HL-60 (cell line): ENCODE results near the gene FUZ.

ENCODE experiments used
- GABPA ChIP-seq: IDR thresholded peaks from 2 replicates; pipeline ENCODE4 v1.6.1; 2012; ENCODE audit warnings: low read depth
- POLR2AphosphoS5 ChIP-seq: IDR thresholded peaks from 2 replicates; pipeline ENCODE4 v1.6.1; 2012; ENCODE audit warnings: low read depth
- SPI1 ChIP-seq: IDR thresholded peaks from 2 replicates; pipeline ENCODE4 v1.6.1; 2012; ENCODE audit warnings: low read depth, mild to moderate bottlenecking, borderline replicate concordance
- TF ChIP-seq, protein P1 (sequence below): IDR thresholded peaks from one replicate; pipeline ENCODE4 v1.5.1; 2011; ENCODE audit warnings: low read length, control low read depth, inconsistent platforms; ENCODE audit not compliant: insufficient read depth
- TF ChIP-seq, protein P2 (sequence below): IDR thresholded peaks from 2 replicates; pipeline ENCODE4 v1.6.1; 2012; ENCODE audit warnings: low read depth; ENCODE audit not compliant: insufficient replicate concordance

DNA sequence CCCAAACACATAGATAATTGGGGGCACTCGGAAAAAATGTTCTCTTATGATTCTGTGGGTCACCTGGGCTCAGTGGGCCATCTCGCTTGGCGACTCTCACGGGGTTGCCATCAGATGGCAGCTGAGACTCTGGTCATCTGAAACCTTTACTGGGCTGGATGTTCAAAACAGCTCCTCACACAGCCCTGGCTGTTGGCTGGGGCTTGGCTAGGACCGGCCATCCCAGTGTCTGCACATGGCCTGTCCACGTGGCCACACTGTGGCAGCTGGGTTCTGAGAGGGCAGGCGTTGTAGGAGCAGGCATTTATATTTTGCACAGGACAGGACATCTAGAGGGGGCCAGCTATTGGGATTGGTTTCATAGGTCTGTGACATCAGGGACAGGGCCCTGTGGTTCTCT, 20.5 kb upstream of the FUZ start:
- TF ChIP-seq, protein P1, sequence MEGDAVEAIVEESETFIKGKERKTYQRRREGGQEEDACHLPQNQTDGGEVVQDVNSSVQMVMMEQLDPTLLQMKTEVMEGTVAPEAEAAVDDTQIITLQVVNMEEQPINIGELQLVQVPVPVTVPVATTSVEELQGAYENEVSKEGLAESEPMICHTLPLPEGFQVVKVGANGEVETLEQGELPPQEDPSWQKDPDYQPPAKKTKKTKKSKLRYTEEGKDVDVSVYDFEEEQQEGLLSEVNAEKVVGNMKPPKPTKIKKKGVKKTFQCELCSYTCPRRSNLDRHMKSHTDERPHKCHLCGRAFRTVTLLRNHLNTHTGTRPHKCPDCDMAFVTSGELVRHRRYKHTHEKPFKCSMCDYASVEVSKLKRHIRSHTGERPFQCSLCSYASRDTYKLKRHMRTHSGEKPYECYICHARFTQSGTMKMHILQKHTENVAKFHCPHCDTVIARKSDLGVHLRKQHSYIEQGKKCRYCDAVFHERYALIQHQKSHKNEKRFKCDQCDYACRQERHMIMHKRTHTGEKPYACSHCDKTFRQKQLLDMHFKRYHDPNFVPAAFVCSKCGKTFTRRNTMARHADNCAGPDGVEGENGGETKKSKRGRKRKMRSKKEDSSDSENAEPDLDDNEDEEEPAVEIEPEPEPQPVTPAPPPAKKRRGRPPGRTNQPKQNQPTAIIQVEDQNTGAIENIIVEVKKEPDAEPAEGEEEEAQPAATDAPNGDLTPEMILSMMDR: no peak
- TF ChIP-seq POLR2AphosphoS5 (no peak), GABPA (no peak), SPI1 (no peak)
- TF ChIP-seq, protein P2, sequence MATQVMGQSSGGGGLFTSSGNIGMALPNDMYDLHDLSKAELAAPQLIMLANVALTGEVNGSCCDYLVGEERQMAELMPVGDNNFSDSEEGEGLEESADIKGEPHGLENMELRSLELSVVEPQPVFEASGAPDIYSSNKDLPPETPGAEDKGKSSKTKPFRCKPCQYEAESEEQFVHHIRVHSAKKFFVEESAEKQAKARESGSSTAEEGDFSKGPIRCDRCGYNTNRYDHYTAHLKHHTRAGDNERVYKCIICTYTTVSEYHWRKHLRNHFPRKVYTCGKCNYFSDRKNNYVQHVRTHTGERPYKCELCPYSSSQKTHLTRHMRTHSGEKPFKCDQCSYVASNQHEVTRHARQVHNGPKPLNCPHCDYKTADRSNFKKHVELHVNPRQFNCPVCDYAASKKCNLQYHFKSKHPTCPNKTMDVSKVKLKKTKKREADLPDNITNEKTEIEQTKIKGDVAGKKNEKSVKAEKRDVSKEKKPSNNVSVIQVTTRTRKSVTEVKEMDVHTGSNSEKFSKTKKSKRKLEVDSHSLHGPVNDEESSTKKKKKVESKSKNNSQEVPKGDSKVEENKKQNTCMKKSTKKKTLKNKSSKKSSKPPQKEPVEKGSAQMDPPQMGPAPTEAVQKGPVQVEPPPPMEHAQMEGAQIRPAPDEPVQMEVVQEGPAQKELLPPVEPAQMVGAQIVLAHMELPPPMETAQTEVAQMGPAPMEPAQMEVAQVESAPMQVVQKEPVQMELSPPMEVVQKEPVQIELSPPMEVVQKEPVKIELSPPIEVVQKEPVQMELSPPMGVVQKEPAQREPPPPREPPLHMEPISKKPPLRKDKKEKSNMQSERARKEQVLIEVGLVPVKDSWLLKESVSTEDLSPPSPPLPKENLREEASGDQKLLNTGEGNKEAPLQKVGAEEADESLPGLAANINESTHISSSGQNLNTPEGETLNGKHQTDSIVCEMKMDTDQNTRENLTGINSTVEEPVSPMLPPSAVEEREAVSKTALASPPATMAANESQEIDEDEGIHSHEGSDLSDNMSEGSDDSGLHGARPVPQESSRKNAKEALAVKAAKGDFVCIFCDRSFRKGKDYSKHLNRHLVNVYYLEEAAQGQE: no peak
